ENCODE measurements around the gene RPL27A.

DNA sequence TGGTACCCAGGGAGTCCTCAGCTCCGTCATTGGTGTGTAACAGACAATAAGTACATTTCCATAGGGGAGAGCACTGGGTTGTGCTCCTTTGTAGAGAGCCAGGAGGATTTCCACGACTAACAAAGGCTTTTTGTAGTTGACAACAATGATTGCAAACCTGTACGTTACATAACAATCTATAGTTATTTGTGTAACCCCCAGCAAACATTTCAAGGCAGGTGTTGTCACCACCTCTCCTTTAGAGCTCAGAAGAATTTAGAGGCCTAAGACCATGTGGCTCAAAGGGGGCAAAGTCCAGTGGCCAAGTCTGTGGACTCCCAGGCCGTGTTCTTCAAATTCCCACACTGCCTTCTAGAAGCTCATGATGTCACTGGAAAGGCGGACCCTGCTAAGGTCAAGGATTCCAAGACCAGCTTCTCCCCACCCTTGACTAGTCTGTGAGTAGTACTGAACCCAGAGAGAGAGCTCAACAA, 15.8 kb downstream of the RPL27A start:
- TF ChIP-seq EZH2 (IDR thresholded peaks at IDR 0.05; ENCODE audit: borderline replicate concordance, insufficient read depth, low read depth, low read length, poor library complexity, severe bottlenecking), result no peak
- TF ChIP-seq, protein P1, sequence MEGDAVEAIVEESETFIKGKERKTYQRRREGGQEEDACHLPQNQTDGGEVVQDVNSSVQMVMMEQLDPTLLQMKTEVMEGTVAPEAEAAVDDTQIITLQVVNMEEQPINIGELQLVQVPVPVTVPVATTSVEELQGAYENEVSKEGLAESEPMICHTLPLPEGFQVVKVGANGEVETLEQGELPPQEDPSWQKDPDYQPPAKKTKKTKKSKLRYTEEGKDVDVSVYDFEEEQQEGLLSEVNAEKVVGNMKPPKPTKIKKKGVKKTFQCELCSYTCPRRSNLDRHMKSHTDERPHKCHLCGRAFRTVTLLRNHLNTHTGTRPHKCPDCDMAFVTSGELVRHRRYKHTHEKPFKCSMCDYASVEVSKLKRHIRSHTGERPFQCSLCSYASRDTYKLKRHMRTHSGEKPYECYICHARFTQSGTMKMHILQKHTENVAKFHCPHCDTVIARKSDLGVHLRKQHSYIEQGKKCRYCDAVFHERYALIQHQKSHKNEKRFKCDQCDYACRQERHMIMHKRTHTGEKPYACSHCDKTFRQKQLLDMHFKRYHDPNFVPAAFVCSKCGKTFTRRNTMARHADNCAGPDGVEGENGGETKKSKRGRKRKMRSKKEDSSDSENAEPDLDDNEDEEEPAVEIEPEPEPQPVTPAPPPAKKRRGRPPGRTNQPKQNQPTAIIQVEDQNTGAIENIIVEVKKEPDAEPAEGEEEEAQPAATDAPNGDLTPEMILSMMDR (IDR thresholded peaks at IDR 0.05), result no peak

All from B cell (primary cell).